HepG2 (cell line): ENCODE results near the gene LEMD2. TPM values are rescaled to one million over a fixed set of nuclear protein-coding genes. Genes with fewer than 3 reads are reported as not detected.
A peak's percentile ranks its signal among the peaks of the same experiment; 100 is the strongest.

Experiments
- ATAC-seq: fragments of 200-7000 bp; cut with Tn5 transposase; 3 replicates; pipeline ENCODE4 v1.9.1; 2020; ENCODE audit warnings: mild to moderate bottlenecking, moderate library complexity
- BruUV-seq: library from RNA; stranded (reverse); fragments of 400-500 nt; replicated peaks from 2 replicates; lab custom pipeline; 2021; lab: Mats Ljungman, UMichigan
- CTCF ChIA-PET: fragments of 300-600 bp; formaldehyde crosslinking; extraction: SDS; loops from one replicate; lab custom pipeline; 2021; ENCODE audit warnings: low total read pairs, inconsistent platforms, low intra/inter-chr PET ratio; lab: Yijun Ruan, JAX
- POLR2A ChIA-PET: fragments of 350-600 bp; sonication (Branson Sonifier 250); formaldehyde crosslinking; loops from one replicate; lab custom pipeline; 2020; ENCODE audit warnings: antibody characterized with exemption, inconsistent platforms; lab: Yijun Ruan, JAX
- DNase-seq: peaks from one replicate; pipeline ENCODE4 v3.0.0-alpha.2; 2015; ENCODE audit warnings: low spot score
- FAIRE-seq: peaks from 3 replicates; lab custom pipeline; 2011; peaks lifted over from hg19 to GRCh38; lab: Jason Lieb, UNC
- H2AFZ ChIP-seq: one replicate; pipeline ENCODE4 v1.6.1; 2011; ENCODE audit warnings: low read length, inconsistent platforms
- H3K27ac ChIP-seq: fragments of 300-600 bp; 3 replicates; pipeline ENCODE4 v1.8.0; 2011; ENCODE audit warnings: mixed run types, mild to moderate bottlenecking, mixed read lengths, low read length, inconsistent platforms; ENCODE audit not compliant: insufficient read depth; ENCODE audit errors: extremely low read length
- H3K27me3 ChIP-seq, 2 experiments: fragments of 200-600 bp in 1 of 2; 2 replicates in 1 of 2; 3 replicates in 1 of 2; pipeline versions ENCODE4 v1.6.0 to v1.8.0; 2011; ENCODE audit warnings: low read length in 2 of 2, mild to moderate bottlenecking in 2 of 2, moderate library complexity in 2 of 2, inconsistent platforms in 1 of 2; ENCODE audit not compliant: insufficient read depth in 2 of 2, control insufficient read depth in 1 of 2
- H3K36me3 ChIP-seq, 2 experiments: fragments of 200-600 bp in 1 of 2; replicated peaks in 1 of 2; 2 replicates in 1 of 2; 3 replicates in 1 of 2; pipeline versions ENCODE4 v1.5.1 to v1.8.0; 2011; ENCODE audit warnings: low read length in 2 of 2, inconsistent platforms in 1 of 2; ENCODE audit not compliant: insufficient read depth in 2 of 2, control insufficient read depth in 1 of 2
- H3K4me1 ChIP-seq: 2 replicates; pipeline ENCODE4 v1.5.1; 2012; ENCODE audit warnings: low read length, inconsistent platforms; ENCODE audit not compliant: insufficient read depth
- H3K4me2 ChIP-seq: 2 replicates; pipeline ENCODE4 v1.6.0; 2011; ENCODE audit warnings: low read depth, low read length, inconsistent platforms
- H3K4me3 ChIP-seq, 3 experiments: fragments of 200-600 bp in 1 of 3; sonication (generic), shearing (Covaris generic) in 1 of 3; replicated peaks in 1 of 3; 2 replicates each; pipeline ENCODE4 v1.5.1; 2011 to 2016; ENCODE audit warnings: low read length in 3 of 3, inconsistent platforms in 2 of 3, low read depth in 2 of 3, mild to moderate bottlenecking in 2 of 3, control low read depth in 1 of 3, mixed read lengths in 1 of 3; ENCODE audit not compliant: insufficient read depth in 1 of 3
- H3K79me2 ChIP-seq: one replicate; pipeline ENCODE4 v1.6.1; 2011; ENCODE audit warnings: low read length, inconsistent platforms; ENCODE audit not compliant: insufficient read depth
- H3K9ac ChIP-seq: 2 replicates; pipeline ENCODE4 v1.6.0; 2011; ENCODE audit warnings: mild to moderate bottlenecking, low read depth, low read length, inconsistent platforms; ENCODE audit not compliant: insufficient read depth
- H3K9me3 ChIP-seq: 2 replicates; pipeline ENCODE4 v1.5.1; 2012; ENCODE audit warnings: mild to moderate bottlenecking, low read length
- H4K20me1 ChIP-seq: 2 replicates; pipeline ENCODE4 v1.6.0; 2011; ENCODE audit warnings: inconsistent platforms, mild to moderate bottlenecking, low read length, moderate library complexity; ENCODE audit not compliant: insufficient read depth
- STAT5B ChIP-seq: sonication (generic); formaldehyde crosslinking; IDR thresholded peaks from 2 replicates; pipeline ENCODE4 v1.4.0; 2020; ENCODE audit warnings: missing genetic modification reagents
- SUZ12 ChIP-seq: fragments of 150-350 bp; IDR thresholded peaks from 2 replicates; pipeline ENCODE4 v1.6.1; 2014; ENCODE audit warnings: low read depth, low read length
- TBL1XR1 ChIP-seq: fragments of 150-350 bp; IDR thresholded peaks from 2 replicates; pipeline ENCODE4 v1.6.1; 2014; ENCODE audit warnings: borderline replicate concordance, low read length; ENCODE audit not compliant: partially characterized antibody
- ZBTB38 ChIP-seq: sonication (generic); formaldehyde crosslinking; IDR thresholded peaks from 2 replicates; pipeline ENCODE4 v1.5.1; 2020; ENCODE audit warnings: mild to moderate bottlenecking, missing genetic modification reagents
- ZMYM3 ChIP-seq: sonication (generic); formaldehyde crosslinking; IDR thresholded peaks from 2 replicates; pipeline ENCODE4 v1.5.1; 2020; ENCODE audit warnings: mild to moderate bottlenecking, missing genetic modification reagents
- ZNF33A ChIP-seq: sonication (generic); formaldehyde crosslinking; IDR thresholded peaks from 2 replicates; pipeline ENCODE4 v1.5.1; 2020; ENCODE audit warnings: missing genetic modification reagents, mild to moderate bottlenecking, moderate library complexity, borderline replicate concordance
- ZNF562 ChIP-seq: sonication (generic); formaldehyde crosslinking; IDR thresholded peaks from 2 replicates; pipeline ENCODE4 v1.8.0; 2022; ENCODE audit warnings: missing genetic modification reagents, borderline replicate concordance
- ZNF720 ChIP-seq: sonication (generic); formaldehyde crosslinking; IDR thresholded peaks from 2 replicates; pipeline ENCODE4 v1.4.0; 2020; ENCODE audit warnings: missing genetic modification reagents
- WGBS: methylation state at CpG from one replicate; pipeline ENCODE4 v1.1.6; 2017; ENCODE audit warnings: low lambda C conversion rate; 5-methylcytosine and 5-hydroxymethylcytosine counted together
- in situ Hi-C: cut with HindIII; loops from 2 replicates; pipeline ENCODE4 v1.10.0; 2017; ENCODE audit warnings: low pct_unique_long_range_greater_than_20kb; ENCODE audit not compliant: extremely low pct_ligation_motif_present
- intact Hi-C: fragments of 100-400 bp; cut with micrococcal nuclease; formaldehyde crosslinking; loops from one replicate; pipeline ENCODE4 v1.10.0; 2022; ENCODE audit not compliant: unreplicated experiment
- polyA plus RNA-seq, 8 experiments: library from polyadenylated mRNA; depleted of rRNA in 3 of 8; stranded (reverse) in 7 of 8; unstranded in 1 of 8; fragments of >200 nt; fragmentation: Illumina TruSeq in 4 of 8; extraction: Trizol in 4 of 8; gene quantifications; 2 replicates each; pipeline versions ENCODE4 v1.2.1 to v1.2.3, GENCODE V29; 2011 to 2016; ENCODE audit warnings: low read depth in 4 of 8, missing spikeins in 1 of 8, mixed read lengths in 1 of 8; ENCODE audit not compliant: insufficient read depth in 1 of 8
- total RNA-seq, 5 experiments: library from RNA; depleted of rRNA; stranded (reverse); fragments of >200 nt; fragmentation: Illumina TruSeq; extraction: Trizol; gene quantifications; 2 replicates each; pipeline ENCODE4 v1.2.3, GENCODE V29; 2016; ENCODE audit warnings: low read depth in 1 of 5
- TF ChIP-seq, protein P1 (sequence below): sonication (generic); formaldehyde crosslinking; IDR thresholded peaks from 2 replicates; pipeline ENCODE4 v1.5.0; 2020; ENCODE audit warnings: mild to moderate bottlenecking, missing genetic modification reagents, borderline replicate concordance
- TF ChIP-seq, protein P2 (sequence below): sonication (generic); formaldehyde crosslinking; IDR thresholded peaks from 2 replicates; pipeline ENCODE4 v1.8.0; 2022; ENCODE audit warnings: mild to moderate bottlenecking, missing genetic modification reagents, moderate library complexity
- TF ChIP-seq, protein P3 (sequence below): sonication (generic); formaldehyde crosslinking; IDR thresholded peaks from 2 replicates; pipeline ENCODE4 v1.8.1; 2023; ENCODE audit warnings: mild to moderate bottlenecking, missing genetic modification reagents
- TF ChIP-seq, protein P4 (sequence below): sonication (generic); formaldehyde crosslinking; IDR thresholded peaks from 2 replicates; pipeline ENCODE4 v1.5.1; 2020; ENCODE audit warnings: mild to moderate bottlenecking, moderate library complexity, missing genetic modification reagents
- TF ChIP-seq, protein P5 (sequence below): sonication (generic); formaldehyde crosslinking; IDR thresholded peaks from 2 replicates; pipeline ENCODE4 v1.4.0; 2020; ENCODE audit warnings: missing genetic modification reagents

Gene LEMD2
- total and polyA plus RNA-seq, 2 of the 13 experiments (the other 11 are each of a cell fraction or from before 2014, with no cell fraction given): 45.2 to 62.9 TPM

DNA sequence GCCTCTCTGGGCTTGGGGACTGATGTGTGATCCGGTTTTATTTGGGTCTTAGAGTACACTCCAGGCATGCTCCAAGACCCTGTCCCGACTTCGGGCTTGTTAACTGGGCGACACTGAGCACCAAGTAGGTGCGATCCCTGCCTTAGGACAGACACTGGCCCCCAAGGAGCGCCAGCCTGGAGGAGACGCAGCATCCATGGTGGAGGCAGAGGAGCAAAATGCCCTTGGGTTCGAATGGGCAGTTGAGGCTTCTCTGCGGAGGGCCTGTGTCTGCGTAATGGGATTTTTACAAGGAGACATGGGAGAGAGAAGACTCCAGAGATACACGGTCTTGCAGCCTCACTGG lies 593 bp upstream of the LEMD2 start:
- BruUV-seq: TSS peak; percentile 76
- TF ChIP-seq ZNF33A (no peak), ZNF562 (CRISPR knock-in tag) (peak; percentile 51; the same call in 1 of the 2 replicates), ZMYM3 (CRISPR knock-in tag) (no peak), STAT5B (CRISPR knock-in tag) (no peak), SUZ12 (no peak), ZNF720 (CRISPR knock-in tag) (no peak), TBL1XR1 (no peak), ZBTB38 (CRISPR knock-in tag) (0 out of 2 replicates have a peak, but pooled peaks have one; percentile 8)
- TF ChIP-seq, protein P1, sequence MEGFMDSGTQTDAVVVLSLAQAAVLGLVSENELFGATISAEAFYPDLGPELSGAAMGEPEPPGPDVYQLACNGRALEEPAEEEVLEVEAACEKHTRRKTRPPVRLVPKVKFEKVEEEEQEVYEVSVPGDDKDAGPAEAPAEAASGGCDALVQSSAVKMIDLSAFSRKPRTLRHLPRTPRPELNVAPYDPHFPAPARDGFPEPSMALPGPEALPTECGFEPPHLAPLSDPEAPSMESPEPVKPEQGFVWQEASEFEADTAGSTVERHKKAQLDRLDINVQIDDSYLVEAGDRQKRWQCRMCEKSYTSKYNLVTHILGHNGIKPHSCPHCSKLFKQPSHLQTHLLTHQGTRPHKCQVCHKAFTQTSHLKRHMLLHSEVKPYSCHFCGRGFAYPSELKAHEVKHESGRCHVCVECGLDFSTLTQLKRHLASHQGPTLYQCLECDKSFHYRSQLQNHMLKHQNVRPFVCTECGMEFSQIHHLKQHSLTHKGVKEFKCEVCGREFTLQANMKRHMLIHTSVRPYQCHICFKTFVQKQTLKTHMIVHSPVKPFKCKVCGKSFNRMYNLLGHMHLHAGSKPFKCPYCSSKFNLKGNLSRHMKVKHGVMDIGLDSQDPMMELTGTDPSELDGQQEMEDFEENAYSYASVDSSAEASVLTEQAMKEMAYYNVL (CRISPR knock-in tag): no peak
- TF ChIP-seq, protein P2, sequence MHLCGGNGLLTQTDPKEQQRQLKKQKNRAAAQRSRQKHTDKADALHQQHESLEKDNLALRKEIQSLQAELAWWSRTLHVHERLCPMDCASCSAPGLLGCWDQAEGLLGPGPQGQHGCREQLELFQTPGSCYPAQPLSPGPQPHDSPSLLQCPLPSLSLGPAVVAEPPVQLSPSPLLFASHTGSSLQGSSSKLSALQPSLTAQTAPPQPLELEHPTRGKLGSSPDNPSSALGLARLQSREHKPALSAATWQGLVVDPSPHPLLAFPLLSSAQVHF (CRISPR knock-in tag): no peak
- TF ChIP-seq, protein P3, sequence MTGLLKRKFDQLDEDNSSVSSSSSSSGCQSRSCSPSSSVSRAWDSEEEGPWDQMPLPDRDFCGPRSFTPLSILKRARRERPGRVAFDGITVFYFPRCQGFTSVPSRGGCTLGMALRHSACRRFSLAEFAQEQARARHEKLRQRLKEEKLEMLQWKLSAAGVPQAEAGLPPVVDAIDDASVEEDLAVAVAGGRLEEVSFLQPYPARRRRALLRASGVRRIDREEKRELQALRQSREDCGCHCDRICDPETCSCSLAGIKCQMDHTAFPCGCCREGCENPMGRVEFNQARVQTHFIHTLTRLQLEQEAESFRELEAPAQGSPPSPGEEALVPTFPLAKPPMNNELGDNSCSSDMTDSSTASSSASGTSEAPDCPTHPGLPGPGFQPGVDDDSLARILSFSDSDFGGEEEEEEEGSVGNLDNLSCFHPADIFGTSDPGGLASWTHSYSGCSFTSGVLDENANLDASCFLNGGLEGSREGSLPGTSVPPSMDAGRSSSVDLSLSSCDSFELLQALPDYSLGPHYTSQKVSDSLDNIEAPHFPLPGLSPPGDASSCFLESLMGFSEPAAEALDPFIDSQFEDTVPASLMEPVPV (CRISPR knock-in tag): 0 out of 2 replicates have a peak, but pooled peaks have one; percentile 27
- TF ChIP-seq, protein P4, sequence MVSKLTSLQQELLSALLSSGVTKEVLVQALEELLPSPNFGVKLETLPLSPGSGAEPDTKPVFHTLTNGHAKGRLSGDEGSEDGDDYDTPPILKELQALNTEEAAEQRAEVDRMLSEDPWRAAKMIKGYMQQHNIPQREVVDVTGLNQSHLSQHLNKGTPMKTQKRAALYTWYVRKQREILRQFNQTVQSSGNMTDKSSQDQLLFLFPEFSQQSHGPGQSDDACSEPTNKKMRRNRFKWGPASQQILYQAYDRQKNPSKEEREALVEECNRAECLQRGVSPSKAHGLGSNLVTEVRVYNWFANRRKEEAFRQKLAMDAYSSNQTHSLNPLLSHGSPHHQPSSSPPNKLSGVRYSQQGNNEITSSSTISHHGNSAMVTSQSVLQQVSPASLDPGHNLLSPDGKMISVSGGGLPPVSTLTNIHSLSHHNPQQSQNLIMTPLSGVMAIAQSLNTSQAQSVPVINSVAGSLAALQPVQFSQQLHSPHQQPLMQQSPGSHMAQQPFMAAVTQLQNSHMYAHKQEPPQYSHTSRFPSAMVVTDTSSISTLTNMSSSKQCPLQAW (CRISPR knock-in tag): 0 out of 2 replicates have a peak, but pooled peaks have one; percentile 27
- TF ChIP-seq, protein P5, sequence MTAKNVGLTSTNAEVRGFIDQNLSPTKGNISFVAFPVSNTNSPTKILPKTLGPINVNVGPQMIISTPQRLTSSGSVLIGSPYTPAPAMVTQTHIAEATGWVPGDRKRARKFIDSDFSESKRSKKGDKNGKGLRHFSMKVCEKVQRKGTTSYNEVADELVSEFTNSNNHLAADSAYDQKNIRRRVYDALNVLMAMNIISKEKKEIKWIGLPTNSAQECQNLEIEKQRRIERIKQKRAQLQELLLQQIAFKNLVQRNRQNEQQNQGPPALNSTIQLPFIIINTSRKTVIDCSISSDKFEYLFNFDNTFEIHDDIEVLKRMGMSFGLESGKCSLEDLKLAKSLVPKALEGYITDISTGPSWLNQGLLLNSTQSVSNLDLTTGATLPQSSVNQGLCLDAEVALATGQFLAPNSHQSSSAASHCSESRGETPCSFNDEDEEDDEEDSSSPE (CRISPR knock-in tag): no peak

More for the DNA sequence above, 593 bp upstream of the LEMD2 start:
- 100% methylated on average over 11 of the region's 11 CpGs for WGBS
- DNase-seq (no peak), FAIRE-seq (no peak), ATAC-seq (no peak)
- Histone ChIP-seq H3K27ac (no peak overlapping the region), H3K9ac (no peak overlapping the region), H2AFZ (peak overlapping the region; percentile 44), H3K4me1 (peaks cover 48% of the 10 kb centered on the region), H4K20me1 (peaks cover 9% of the 10 kb centered on the region; the same call in 1 of the 2 replicates), H3K4me3 (peak overlapping the region in 1 of 3 experiments; percentile 81; a peak in 2 of 6 replicates), H3K27me3 (peaks cover 0 to 16% of the 10 kb centered on the region in 2 experiments; a peak in 2 of 5 replicates), H3K36me3 (no peaks in the 10 kb centered on the region; a peak in 2 of 5 replicates), H3K79me2 (peaks cover 24% of the 10 kb centered on the region), H3K4me2 (peak overlapping the region; percentile 60), H3K9me3 (no peaks in the 10 kb centered on the region)
- intact Hi-C loops (no loop called here), in situ Hi-C loops (no loop called here)
- ChIA-PET CTCF (interaction anchor here (0.9 kb wide), 1 partner anchor 45 kb away, joined by 3 read pairs; no protein-coding TSS in a partner anchor), POLR2A (interaction anchor here (2.0 to 2.1 kb wide), 2 partner anchors 11 to 78 kb away, joined by 7 to 13 read pairs; partner anchors contain the start of gene UQCC2)
